ENCODE measurements around the gene HES6.

HES6 gene

DNA sequence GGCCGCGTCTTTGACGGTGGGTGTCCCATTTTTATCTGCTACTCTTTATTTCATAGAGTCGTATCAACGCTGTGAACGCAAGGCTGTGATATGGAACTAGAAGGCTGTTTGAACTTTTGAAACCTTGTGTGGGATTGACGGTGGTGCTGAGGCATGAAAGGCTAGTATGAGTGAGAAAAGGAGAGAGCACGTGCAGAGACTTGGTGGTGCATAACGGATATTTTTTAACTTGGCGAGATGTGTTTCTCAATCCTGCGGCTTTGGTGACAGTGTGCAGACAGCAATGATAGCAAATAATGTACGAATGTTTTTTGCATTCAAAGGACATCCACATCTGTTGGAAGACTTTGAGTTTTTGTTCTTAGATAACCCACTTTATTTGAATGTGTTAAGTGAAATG, 6.2 kb downstream of the HES6 start:
- DNase-seq (ENCODE audit: low read depth), result no peak
- TF ChIP-seq, protein P1, sequence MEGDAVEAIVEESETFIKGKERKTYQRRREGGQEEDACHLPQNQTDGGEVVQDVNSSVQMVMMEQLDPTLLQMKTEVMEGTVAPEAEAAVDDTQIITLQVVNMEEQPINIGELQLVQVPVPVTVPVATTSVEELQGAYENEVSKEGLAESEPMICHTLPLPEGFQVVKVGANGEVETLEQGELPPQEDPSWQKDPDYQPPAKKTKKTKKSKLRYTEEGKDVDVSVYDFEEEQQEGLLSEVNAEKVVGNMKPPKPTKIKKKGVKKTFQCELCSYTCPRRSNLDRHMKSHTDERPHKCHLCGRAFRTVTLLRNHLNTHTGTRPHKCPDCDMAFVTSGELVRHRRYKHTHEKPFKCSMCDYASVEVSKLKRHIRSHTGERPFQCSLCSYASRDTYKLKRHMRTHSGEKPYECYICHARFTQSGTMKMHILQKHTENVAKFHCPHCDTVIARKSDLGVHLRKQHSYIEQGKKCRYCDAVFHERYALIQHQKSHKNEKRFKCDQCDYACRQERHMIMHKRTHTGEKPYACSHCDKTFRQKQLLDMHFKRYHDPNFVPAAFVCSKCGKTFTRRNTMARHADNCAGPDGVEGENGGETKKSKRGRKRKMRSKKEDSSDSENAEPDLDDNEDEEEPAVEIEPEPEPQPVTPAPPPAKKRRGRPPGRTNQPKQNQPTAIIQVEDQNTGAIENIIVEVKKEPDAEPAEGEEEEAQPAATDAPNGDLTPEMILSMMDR (conservative IDR thresholded peaks at IDR 0.05; ENCODE audit: control insufficient read depth, insufficient read depth, low read depth, low read length), result no peak
- H3K4me3 ChIP-seq (ENCODE audit: control insufficient read depth, low read depth, low read length), result no peak overlapping the region

GRCh38 chr2:238231809-238232208, 8.0 kb downstream of the HES6 start:
- TF ChIP-seq, protein P1 (conservative IDR thresholded peaks at IDR 0.05; ENCODE audit: control insufficient read depth, insufficient read depth, low read depth, low read length), result no peak
- DNase-seq (ENCODE audit: low read depth), result no peak
- no peak overlapping the region for H3K4me3 ChIP-seq (ENCODE audit: control insufficient read depth, low read depth, low read length)

- H3K4me3 ChIP-seq (ENCODE audit: control insufficient read depth, low read depth, low read length), result peak overlapping the region; percentile 29
- TF ChIP-seq, protein P1 (conservative IDR thresholded peaks at IDR 0.05; ENCODE audit: control insufficient read depth, insufficient read depth, low read depth, low read length), result no peak
- DNase-seq (ENCODE audit: low read depth), result peak; percentile 70
Observed at GRCh38 chr2:238231251-238231793, 8.5 kb downstream of the HES6 start.

DNA sequence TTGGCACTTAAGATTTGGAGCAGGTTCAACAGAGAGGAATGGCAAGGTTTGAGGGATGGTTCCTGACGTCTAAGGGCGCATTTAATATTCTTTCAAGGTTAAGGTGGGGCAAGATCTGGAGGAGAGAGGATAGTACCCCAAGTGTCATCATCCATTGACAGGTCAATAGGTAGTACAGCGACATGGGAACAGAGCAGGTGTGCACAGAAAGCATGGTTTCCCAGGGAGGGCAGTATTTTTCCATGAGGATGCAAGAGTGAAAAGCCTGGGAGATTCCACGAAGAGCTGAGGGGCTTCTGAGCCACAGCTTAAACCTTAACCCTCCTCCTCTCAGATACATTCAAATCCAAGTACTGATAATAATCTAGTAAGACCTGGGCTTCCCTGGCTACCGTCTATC, 9.1 kb downstream of the HES6 start:
- TF ChIP-seq, protein P1 (conservative IDR thresholded peaks at IDR 0.05; ENCODE audit: control insufficient read depth, insufficient read depth, low read depth, low read length), result no peak
- H3K4me3 ChIP-seq (ENCODE audit: control insufficient read depth, low read depth, low read length), result no peak overlapping the region
- DNase-seq (ENCODE audit: low read depth), result no peak

GRCh38 chr2:238228700-238229099, 11.1 kb downstream of the HES6 start:
- H3K4me3 ChIP-seq (ENCODE audit: control insufficient read depth, low read depth, low read length), result no peak overlapping the region
- TF ChIP-seq, protein P1 (conservative IDR thresholded peaks at IDR 0.05; ENCODE audit: control insufficient read depth, insufficient read depth, low read depth, low read length), result no peak
- DNase-seq (ENCODE audit: low read depth), result no peak

DNA sequence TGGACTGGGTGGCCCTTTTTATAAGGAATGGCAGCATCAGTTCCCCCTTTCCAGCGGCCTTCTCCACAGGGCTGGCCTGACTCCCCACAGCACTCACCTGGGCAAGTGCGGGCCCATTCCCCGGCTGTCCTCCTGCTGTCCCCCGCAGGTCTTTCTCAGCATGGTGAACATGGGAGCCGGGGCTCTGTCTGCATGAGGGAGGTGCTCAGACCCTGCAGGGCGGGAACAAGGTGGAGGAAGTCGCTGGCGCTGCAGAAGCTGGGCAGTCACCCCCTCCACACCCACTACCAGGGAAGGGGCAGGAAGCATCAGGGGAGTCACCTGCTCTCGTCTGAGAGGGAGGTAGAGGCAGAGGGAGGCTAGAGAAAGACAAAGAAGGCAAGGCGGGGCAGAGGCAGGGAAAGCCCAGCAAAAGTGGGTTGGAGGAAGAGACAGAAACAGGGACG, 12.2 kb downstream of the HES6 start:
- H3K4me3 ChIP-seq (ENCODE audit: control insufficient read depth, low read depth, low read length), result no peak overlapping the region
- no peak for DNase-seq (ENCODE audit: low read depth)
- TF ChIP-seq, protein P1 (conservative IDR thresholded peaks at IDR 0.05; ENCODE audit: control insufficient read depth, insufficient read depth, low read depth, low read length), result no peak

Measured in fibroblast of mammary gland (primary cell).